Liver (tissue), 9 donors: Measurements from ENCODE around the gene MC2R. TPM values are rescaled to one million over a fixed set of nuclear protein-coding genes. Genes with fewer than 3 reads are reported as not detected.

Experiments used
- DNase-seq: peaks from one replicate; pipeline ENCODE4 v3.0.0-alpha.2; 2017; ENCODE audit warnings: low spot score
- H3K27ac ChIP-seq, 2 donors: one replicate each; pipeline ENCODE4 v1.7.0; 2013; ENCODE audit warnings: inconsistent platforms in 2 of 2, low read length in 2 of 2, control low read depth in 1 of 2, low read depth in 1 of 2, mild to moderate bottlenecking in 1 of 2
- H3K27me3 ChIP-seq, 4 donors: one replicate each; pipeline versions ENCODE4 v1.6.1 to v1.7.0; 2013; ENCODE audit warnings: low read length in 3 of 4, inconsistent platforms in 1 of 4, mild to moderate bottlenecking in 1 of 4, moderate library complexity in 1 of 4; ENCODE audit not compliant: control insufficient read depth in 4 of 4, insufficient read depth in 4 of 4
- H3K36me3 ChIP-seq, 4 donors: one replicate each; pipeline versions ENCODE4 v1.6.1 to v1.7.0; 2013; ENCODE audit warnings: low read length in 3 of 4, mild to moderate bottlenecking in 3 of 4, low read depth in 1 of 4, moderate library complexity in 1 of 4; ENCODE audit not compliant: control insufficient read depth in 4 of 4, insufficient read depth in 3 of 4
- H3K4me1 ChIP-seq, 4 donors: one replicate each; pipeline versions ENCODE4 v1.6.1 to v1.7.0; 2013; ENCODE audit warnings: low read length in 3 of 4, mild to moderate bottlenecking in 3 of 4, moderate library complexity in 1 of 4; ENCODE audit not compliant: control insufficient read depth in 4 of 4, insufficient read depth in 4 of 4
- H3K4me3 ChIP-seq, 3 donors: one replicate each; pipeline versions ENCODE4 v1.6.1 to v1.7.0; 2013; ENCODE audit warnings: low read length in 3 of 3, control low read depth in 1 of 3, low read depth in 1 of 3, mild to moderate bottlenecking in 1 of 3
- H3K9ac ChIP-seq, 2 donors: one replicate each; pipeline ENCODE4 v1.7.0; 2013; ENCODE audit warnings: low read length in 2 of 2, mild to moderate bottlenecking in 2 of 2, moderate library complexity in 2 of 2, control low read depth in 1 of 2, low read depth in 1 of 2
- H3K9me3 ChIP-seq, 4 donors: one replicate each; pipeline versions ENCODE4 v1.6.1 to v1.7.0; 2013; ENCODE audit warnings: low read length in 3 of 4; ENCODE audit not compliant: control insufficient read depth in 4 of 4
- EGR1 ChIP-seq, 2 donors: IDR thresholded peaks; 2 replicates each; pipeline ENCODE4 v1.6.1; 2016 to 2018; ENCODE audit warnings: antibody characterized with exemption in 2 of 2, low read depth in 2 of 2
- FOXA1 ChIP-seq: IDR thresholded peaks from 2 replicates; pipeline ENCODE4 v1.6.1; 2016; ENCODE audit warnings: antibody characterized with exemption
- FOXA2 ChIP-seq: IDR thresholded peaks from 2 replicates; pipeline ENCODE4 v1.6.1; 2016; ENCODE audit warnings: antibody characterized with exemption
- GABPA ChIP-seq, 2 donors: IDR thresholded peaks in 1 of 2; conservative IDR thresholded peaks in 1 of 2; 2 replicates each; pipeline ENCODE4 v1.6.1; 2016; ENCODE audit warnings: antibody characterized with exemption in 2 of 2, mild to moderate bottlenecking in 1 of 2, moderate library complexity in 1 of 2
- HNF4A ChIP-seq, 2 donors: conservative IDR thresholded peaks; 2 replicates each; pipeline ENCODE4 v1.6.1; 2016; ENCODE audit warnings: antibody characterized with exemption in 2 of 2, mild to moderate bottlenecking in 2 of 2
- HNF4G ChIP-seq: IDR thresholded peaks from 2 replicates; pipeline ENCODE4 v1.6.1; 2016; ENCODE audit warnings: antibody characterized with exemption
- NR2F2 ChIP-seq: IDR thresholded peaks from 2 replicates; pipeline ENCODE4 v1.6.1; 2016; ENCODE audit warnings: antibody characterized with exemption
- RAD21 ChIP-seq, 2 donors: IDR thresholded peaks; 2 replicates each; pipeline ENCODE4 v1.6.1; 2016; ENCODE audit warnings: antibody characterized with exemption in 2 of 2, mild to moderate bottlenecking in 2 of 2
- RXRA ChIP-seq, 2 donors: IDR thresholded peaks; 2 replicates each; pipeline ENCODE4 v1.6.1; 2017 to 2018; ENCODE audit warnings: antibody characterized with exemption in 2 of 2, mild to moderate bottlenecking in 1 of 2
- SP1 ChIP-seq: IDR thresholded peaks from 2 replicates; pipeline ENCODE4 v1.6.1; 2018; ENCODE audit warnings: antibody characterized with exemption, mild to moderate bottlenecking
- TAF1 ChIP-seq: conservative IDR thresholded peaks from 2 replicates; pipeline ENCODE4 v1.6.1; 2016; ENCODE audit warnings: antibody characterized with exemption, mild to moderate bottlenecking
- YY1 ChIP-seq: IDR thresholded peaks from 2 replicates; pipeline ENCODE4 v1.6.1; 2016; ENCODE audit warnings: antibody characterized with exemption, mild to moderate bottlenecking
- WGBS: extraction: QIAGEN DNeasy Blood & Tissue Kit; methylation state at CpG from one replicate; pipeline ENCODE4 v1.1.7; 2013; 5-methylcytosine and 5-hydroxymethylcytosine counted together
- polyA plus RNA-seq, 2 donors: library from polyadenylated mRNA; stranded (reverse) in 1 of 2; unstranded in 1 of 2; fragments of 200-250 nt in 1 of 2; fragments of >200 nt in 1 of 2; fragmentation: Nextera tagmentation in 1 of 2; extraction: Ambion mirVana in 1 of 2; gene quantifications; one replicate each; pipeline versions ENCODE4 v1.2.1 to v1.2.3, GENCODE V29; 2013 to 2015
- total RNA-seq, 2 donors: library from RNA; depleted of rRNA; stranded (reverse); fragments of >200 nt; gene quantifications; one replicate each; pipeline ENCODE4 v1.2.3, GENCODE V29; 2014
- TF ChIP-seq, protein P1 (sequence below): fragments of 150-350 bp; IDR thresholded peaks from 2 replicates; pipeline ENCODE4 v1.5.1; 2017; ENCODE audit warnings: improper control_type of control experiment, low read depth, low read length; ENCODE audit not compliant: missing input control
- TF ChIP-seq, protein P2 (sequence below): IDR thresholded peaks from 2 replicates; pipeline ENCODE4 v1.6.1; 2016; ENCODE audit warnings: antibody characterized with exemption, mild to moderate bottlenecking
- TF ChIP-seq, protein P3 (sequence below): IDR thresholded peaks from 2 replicates; pipeline ENCODE4 v1.6.1; 2016; ENCODE audit warnings: antibody characterized with exemption
- donor health status: healthy.
- donor health status: healthy.
- donor health status: healthy.
- donor health status: healthy.
- donor health status: healthy.

Gene MC2R
- total and polyA plus RNA-seq, 4 donors = not detected

DNA sequence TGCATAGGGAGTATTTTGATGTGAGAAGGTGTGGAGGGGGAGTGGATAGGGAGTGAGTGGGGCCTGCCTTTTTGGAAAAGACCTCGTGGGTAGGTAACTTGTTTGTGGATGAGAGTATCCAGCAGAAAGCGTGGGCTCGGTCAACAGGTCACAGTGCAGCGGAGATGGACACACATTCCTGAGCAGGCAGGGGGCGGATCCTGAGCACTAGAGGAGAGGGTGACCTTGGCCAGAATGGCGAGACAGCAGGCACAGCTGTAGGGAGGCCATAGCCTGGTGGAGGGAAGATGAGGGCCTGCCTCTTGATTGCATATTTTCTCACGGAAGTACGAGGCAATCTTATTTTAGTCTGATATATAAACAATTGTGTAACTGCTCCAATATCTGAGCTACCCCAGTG lies 3.6 kb upstream of the MC2R start:
- Histone ChIP-seq H3K4me3 (no peak overlapping the region), H3K27ac (no peak overlapping the region), H3K9me3 (no peaks in the 10 kb centered on the region), H3K9ac (no peak overlapping the region), H3K27me3 (peaks cover 0 to 3% (median 0%) of the 10 kb centered on the region in 4 donors), H3K4me1 (no peaks in the 10 kb centered on the region), H3K36me3 (no peaks in the 10 kb centered on the region)
- TF ChIP-seq RAD21 (IDR thresholded peaks at IDR 0.05) = no peak
- no peak for DNase-seq
- WGBS = 50% methylated on average over 8 of the region's 8 CpGs

DNA sequence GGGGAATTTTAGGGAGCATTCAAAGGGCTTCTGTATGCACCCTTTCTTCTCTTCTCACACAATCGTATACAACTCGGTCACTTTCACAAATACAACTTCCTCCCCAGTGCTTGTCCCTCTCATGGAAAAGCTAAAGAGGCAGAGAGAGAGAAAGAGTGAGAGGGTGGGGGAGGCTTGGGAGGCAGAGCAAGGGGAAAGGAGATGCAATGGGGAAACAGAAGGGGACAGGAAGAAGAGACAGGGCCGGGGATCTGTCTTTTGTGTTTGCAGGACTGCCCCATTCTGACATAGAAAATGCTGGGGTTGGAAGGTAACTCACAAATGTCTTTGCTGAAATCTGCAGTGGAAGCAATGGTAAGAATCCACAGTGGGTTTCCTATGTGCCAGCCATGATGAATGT lies 2.1 kb upstream of the MC2R start:
- no peaks in the 10 kb centered on the region for H3K9me3 ChIP-seq
- DNase-seq = no peak
- no peaks in the 10 kb centered on the region for H3K4me1 ChIP-seq
- no peak overlapping the region for H3K9ac ChIP-seq
- H3K4me3 ChIP-seq = no peak overlapping the region
- WGBS = 91% methylated on average over 3 of the region's 3 CpGs
- H3K27me3 ChIP-seq = no peaks in the 10 kb centered on the region
- H3K36me3 ChIP-seq = no peaks in the 10 kb centered on the region
- H3K27ac ChIP-seq = no peak overlapping the region
- TF ChIP-seq RXRA (IDR thresholded peaks at IDR 0.05) (no peak), SP1 (no peak), FOXA1 (no peak), TAF1 (no peak), HNF4A (conservative IDR thresholded peaks at IDR 0.05) (no peak)
- TF ChIP-seq, protein P1, sequence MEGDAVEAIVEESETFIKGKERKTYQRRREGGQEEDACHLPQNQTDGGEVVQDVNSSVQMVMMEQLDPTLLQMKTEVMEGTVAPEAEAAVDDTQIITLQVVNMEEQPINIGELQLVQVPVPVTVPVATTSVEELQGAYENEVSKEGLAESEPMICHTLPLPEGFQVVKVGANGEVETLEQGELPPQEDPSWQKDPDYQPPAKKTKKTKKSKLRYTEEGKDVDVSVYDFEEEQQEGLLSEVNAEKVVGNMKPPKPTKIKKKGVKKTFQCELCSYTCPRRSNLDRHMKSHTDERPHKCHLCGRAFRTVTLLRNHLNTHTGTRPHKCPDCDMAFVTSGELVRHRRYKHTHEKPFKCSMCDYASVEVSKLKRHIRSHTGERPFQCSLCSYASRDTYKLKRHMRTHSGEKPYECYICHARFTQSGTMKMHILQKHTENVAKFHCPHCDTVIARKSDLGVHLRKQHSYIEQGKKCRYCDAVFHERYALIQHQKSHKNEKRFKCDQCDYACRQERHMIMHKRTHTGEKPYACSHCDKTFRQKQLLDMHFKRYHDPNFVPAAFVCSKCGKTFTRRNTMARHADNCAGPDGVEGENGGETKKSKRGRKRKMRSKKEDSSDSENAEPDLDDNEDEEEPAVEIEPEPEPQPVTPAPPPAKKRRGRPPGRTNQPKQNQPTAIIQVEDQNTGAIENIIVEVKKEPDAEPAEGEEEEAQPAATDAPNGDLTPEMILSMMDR = no peak

DNA sequence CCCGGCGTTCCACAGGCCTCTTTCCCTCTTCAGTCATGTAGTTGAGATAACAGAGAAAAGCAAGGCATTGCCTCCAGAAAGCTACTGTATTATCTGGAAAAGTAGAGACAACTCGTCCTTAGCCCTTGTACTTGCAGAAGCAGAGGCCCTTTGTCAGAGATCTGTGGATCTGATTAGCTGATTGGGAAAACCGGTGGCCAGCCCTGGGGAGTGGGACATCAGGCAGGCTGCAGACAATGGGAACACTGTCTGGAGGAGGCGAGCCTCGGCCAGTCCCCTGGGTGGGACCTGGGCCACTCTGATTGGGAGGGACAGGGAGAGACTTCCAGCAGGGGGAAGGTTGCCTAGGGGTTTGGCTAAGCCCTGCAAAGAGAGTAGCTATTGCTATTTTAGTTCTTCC lies 1.2 kb upstream of the MC2R start:
- no peak overlapping the region for H3K9ac ChIP-seq
- TF ChIP-seq EGR1 (IDR thresholded peaks at IDR 0.05; ENCODE audit: low read depth in 2 of 2) = no peak
- TF ChIP-seq, protein P2, sequence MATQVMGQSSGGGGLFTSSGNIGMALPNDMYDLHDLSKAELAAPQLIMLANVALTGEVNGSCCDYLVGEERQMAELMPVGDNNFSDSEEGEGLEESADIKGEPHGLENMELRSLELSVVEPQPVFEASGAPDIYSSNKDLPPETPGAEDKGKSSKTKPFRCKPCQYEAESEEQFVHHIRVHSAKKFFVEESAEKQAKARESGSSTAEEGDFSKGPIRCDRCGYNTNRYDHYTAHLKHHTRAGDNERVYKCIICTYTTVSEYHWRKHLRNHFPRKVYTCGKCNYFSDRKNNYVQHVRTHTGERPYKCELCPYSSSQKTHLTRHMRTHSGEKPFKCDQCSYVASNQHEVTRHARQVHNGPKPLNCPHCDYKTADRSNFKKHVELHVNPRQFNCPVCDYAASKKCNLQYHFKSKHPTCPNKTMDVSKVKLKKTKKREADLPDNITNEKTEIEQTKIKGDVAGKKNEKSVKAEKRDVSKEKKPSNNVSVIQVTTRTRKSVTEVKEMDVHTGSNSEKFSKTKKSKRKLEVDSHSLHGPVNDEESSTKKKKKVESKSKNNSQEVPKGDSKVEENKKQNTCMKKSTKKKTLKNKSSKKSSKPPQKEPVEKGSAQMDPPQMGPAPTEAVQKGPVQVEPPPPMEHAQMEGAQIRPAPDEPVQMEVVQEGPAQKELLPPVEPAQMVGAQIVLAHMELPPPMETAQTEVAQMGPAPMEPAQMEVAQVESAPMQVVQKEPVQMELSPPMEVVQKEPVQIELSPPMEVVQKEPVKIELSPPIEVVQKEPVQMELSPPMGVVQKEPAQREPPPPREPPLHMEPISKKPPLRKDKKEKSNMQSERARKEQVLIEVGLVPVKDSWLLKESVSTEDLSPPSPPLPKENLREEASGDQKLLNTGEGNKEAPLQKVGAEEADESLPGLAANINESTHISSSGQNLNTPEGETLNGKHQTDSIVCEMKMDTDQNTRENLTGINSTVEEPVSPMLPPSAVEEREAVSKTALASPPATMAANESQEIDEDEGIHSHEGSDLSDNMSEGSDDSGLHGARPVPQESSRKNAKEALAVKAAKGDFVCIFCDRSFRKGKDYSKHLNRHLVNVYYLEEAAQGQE = no peak
- no peak for TF ChIP-seq GABPA (IDR thresholded peaks at IDR 0.05 in 1 of 2, conservative IDR thresholded peaks at IDR 0.05 in 1 of 2)
- TF ChIP-seq FOXA1 = no peak
- TF ChIP-seq SP1 = no peak
- TF ChIP-seq RXRA (IDR thresholded peaks at IDR 0.05) = no peak
- TF ChIP-seq, protein P3, sequence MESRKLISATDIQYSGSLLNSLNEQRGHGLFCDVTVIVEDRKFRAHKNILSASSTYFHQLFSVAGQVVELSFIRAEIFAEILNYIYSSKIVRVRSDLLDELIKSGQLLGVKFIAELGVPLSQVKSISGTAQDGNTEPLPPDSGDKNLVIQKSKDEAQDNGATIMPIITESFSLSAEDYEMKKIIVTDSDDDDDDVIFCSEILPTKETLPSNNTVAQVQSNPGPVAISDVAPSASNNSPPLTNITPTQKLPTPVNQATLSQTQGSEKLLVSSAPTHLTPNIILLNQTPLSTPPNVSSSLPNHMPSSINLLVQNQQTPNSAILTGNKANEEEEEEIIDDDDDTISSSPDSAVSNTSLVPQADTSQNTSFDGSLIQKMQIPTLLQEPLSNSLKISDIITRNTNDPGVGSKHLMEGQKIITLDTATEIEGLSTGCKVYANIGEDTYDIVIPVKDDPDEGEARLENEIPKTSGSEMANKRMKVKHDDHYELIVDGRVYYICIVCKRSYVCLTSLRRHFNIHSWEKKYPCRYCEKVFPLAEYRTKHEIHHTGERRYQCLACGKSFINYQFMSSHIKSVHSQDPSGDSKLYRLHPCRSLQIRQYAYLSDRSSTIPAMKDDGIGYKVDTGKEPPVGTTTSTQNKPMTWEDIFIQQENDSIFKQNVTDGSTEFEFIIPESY = no peak
- no peak for TF ChIP-seq FOXA2
- TF ChIP-seq HNF4G = no peak
- no peak for TF ChIP-seq NR2F2
- TF ChIP-seq HNF4A (conservative IDR thresholded peaks at IDR 0.05) = no peak
- TF ChIP-seq YY1 = no peak
- TF ChIP-seq RAD21 (IDR thresholded peaks at IDR 0.05) = no peak
- no peaks in the 10 kb centered on the region for H3K9me3 ChIP-seq
- 58% methylated on average over 6 of the region's 6 CpGs for WGBS
- H3K27me3 ChIP-seq = no peaks in the 10 kb centered on the region
- DNase-seq = no peak
- no peak overlapping the region for H3K27ac ChIP-seq
- H3K4me3 ChIP-seq = no peak overlapping the region
- no peaks in the 10 kb centered on the region for H3K4me1 ChIP-seq
- no peaks in the 10 kb centered on the region for H3K36me3 ChIP-seq
